Fibroblast of lung (primary cell): Measurements from ENCODE around the gene CST8. TPM values are rescaled to one million over a fixed set of nuclear protein-coding genes. Genes with fewer than 3 reads are reported as not detected.

Experiments used
- DNase-seq, 2 donors: peaks; one replicate each; pipeline versions ENCODE4 v3.0.0 to v3.0.0-alpha.2; 2010; ENCODE audit warnings: low read depth in 2 of 2
- H2AFZ ChIP-seq: 2 replicates; pipeline ENCODE4 v1.5.1; 2012; ENCODE audit warnings: low read length, control low read depth, inconsistent platforms
- H3K27ac ChIP-seq: 2 replicates; pipeline ENCODE4 v1.5.1; 2011; ENCODE audit warnings: low read length, control low read depth; ENCODE audit not compliant: insufficient read depth
- H3K27me3 ChIP-seq: 2 replicates; pipeline ENCODE4 v1.5.1; 2011; ENCODE audit warnings: mild to moderate bottlenecking, low read length; ENCODE audit not compliant: control insufficient read depth, insufficient read depth
- H3K36me3 ChIP-seq: 2 replicates; pipeline ENCODE4 v1.5.1; 2011; ENCODE audit warnings: low read length; ENCODE audit not compliant: control insufficient read depth, insufficient read depth
- H3K4me1 ChIP-seq: 2 replicates; pipeline ENCODE4 v1.5.1; 2011; ENCODE audit warnings: low read length; ENCODE audit not compliant: control insufficient read depth, insufficient read depth; ENCODE audit errors: extremely low read depth
- H3K4me2 ChIP-seq: 2 replicates; pipeline ENCODE4 v1.5.1; 2011; ENCODE audit warnings: low read length, control low read depth; ENCODE audit not compliant: insufficient read depth; ENCODE audit errors: extremely low read depth
- H3K4me3 ChIP-seq, 4 experiments: fragments of 200-600 bp in 1 of 4; sonication (generic) in 1 of 4; replicated peaks in 1 of 4; 2 replicates each; pipeline ENCODE4 v1.5.1; 2011 to 2016; ENCODE audit warnings: low read length in 4 of 4, low read depth in 3 of 4, mild to moderate bottlenecking in 3 of 4, control low read depth in 2 of 4, inconsistent platforms in 1 of 4, mixed read lengths in 1 of 4; ENCODE audit not compliant: insufficient read depth in 1 of 4; ENCODE audit errors: control extremely low read depth in 1 of 4
- H3K79me2 ChIP-seq: 2 replicates; pipeline ENCODE4 v1.5.1; 2012; ENCODE audit warnings: mild to moderate bottlenecking, low read length, inconsistent platforms; ENCODE audit not compliant: control insufficient read depth, insufficient read depth
- H3K9ac ChIP-seq: 2 replicates; pipeline ENCODE4 v1.5.1; 2011; ENCODE audit warnings: mild to moderate bottlenecking, low read length, control low read depth; ENCODE audit not compliant: insufficient read depth
- H3K9me3 ChIP-seq: 2 replicates; pipeline ENCODE4 v1.5.1; 2012; ENCODE audit warnings: low read depth, low read length; ENCODE audit not compliant: control insufficient read depth, insufficient read depth
- H4K20me1 ChIP-seq: 2 replicates; pipeline ENCODE4 v1.5.1; 2011; ENCODE audit warnings: low read length; ENCODE audit not compliant: control insufficient read depth, insufficient read depth; ENCODE audit errors: extremely low read depth
- EZH2 ChIP-seq: IDR thresholded peaks from 2 replicates; pipeline ENCODE4 v1.5.1; 2012; ENCODE audit warnings: low read length, control low read depth, mild to moderate bottlenecking; ENCODE audit errors: missing control alignments
- polyA plus RNA-seq, 2 donors: library from polyadenylated mRNA; depleted of rRNA in 1 of 2; stranded (reverse) in 1 of 2; unstranded in 1 of 2; fragments of >200 nt; gene quantifications; 2 replicates each; pipeline ENCODE4 v1.2.1, GENCODE V29; 2011 to 2012; ENCODE audit warnings: missing spikeins in 1 of 2
- total RNA-seq: library from RNA; depleted of rRNA; stranded (reverse); fragments of >200 nt; gene quantifications from 2 replicates; pipeline ENCODE4 v1.2.1, GENCODE V29; 2014
- TF ChIP-seq, protein P1 (sequence below), 2 donors: IDR thresholded peaks in 1 of 2; conservative IDR thresholded peaks in 1 of 2; 1 replicate in 1 of 2; 2 replicates in 1 of 2; pipeline ENCODE4 v1.5.1; 2011 to 2012; ENCODE audit warnings: low read length in 2 of 2, control low read depth in 1 of 2, inconsistent platforms in 1 of 2, low read depth in 1 of 2, mild to moderate bottlenecking in 1 of 2

Gene CST8
- total and polyA plus RNA-seq, 2 donors (not counting 1 experiment from before 2014, with no cell fraction given): not detected

DNA sequence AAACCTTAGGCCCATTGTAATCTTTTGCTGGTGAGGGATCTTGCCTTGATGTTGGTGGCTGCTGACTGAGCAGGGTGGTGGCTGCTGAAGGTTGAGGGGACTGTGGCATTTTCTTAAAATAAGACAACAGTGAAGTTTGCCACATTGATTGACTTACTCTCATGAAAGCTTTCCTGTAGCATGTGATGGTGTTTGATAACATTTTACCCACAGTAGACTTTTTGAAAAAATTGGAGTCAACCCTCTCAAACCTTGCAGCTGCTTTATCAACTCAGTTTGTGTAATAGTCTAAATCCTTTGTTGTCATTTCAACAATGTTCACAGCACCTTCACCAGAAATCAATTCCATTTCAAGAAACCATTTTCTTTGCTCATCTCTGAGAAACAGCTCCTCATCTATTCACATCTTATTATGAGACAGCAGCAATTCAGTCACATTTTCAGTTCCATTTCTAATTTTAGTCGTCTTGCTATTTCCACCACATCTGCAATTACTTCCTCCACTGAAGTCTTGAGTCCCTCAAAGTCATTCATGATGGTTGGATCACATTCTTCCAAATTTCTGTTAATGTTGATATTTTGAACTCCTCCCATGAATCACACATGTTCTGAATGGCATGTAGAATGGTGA, 40.1 kb downstream of the CST8 start:
- Histone ChIP-seq H3K79me2 (no peaks in the 10 kb centered on the region), H4K20me1 (no peaks in the 10 kb centered on the region), H3K4me2 (no peak overlapping the region), H3K27me3 (no peaks in the 10 kb centered on the region), H3K4me1 (no peaks in the 10 kb centered on the region), H3K27ac (no peak overlapping the region), H2AFZ (no peak overlapping the region), H3K4me3 (no peak overlapping the region), H3K9ac (no peak overlapping the region), H3K9me3 (no peaks in the 10 kb centered on the region), H3K36me3 (no peaks in the 10 kb centered on the region)
- no peak for DNase-seq
- TF ChIP-seq EZH2: no peak
- TF ChIP-seq, protein P1, sequence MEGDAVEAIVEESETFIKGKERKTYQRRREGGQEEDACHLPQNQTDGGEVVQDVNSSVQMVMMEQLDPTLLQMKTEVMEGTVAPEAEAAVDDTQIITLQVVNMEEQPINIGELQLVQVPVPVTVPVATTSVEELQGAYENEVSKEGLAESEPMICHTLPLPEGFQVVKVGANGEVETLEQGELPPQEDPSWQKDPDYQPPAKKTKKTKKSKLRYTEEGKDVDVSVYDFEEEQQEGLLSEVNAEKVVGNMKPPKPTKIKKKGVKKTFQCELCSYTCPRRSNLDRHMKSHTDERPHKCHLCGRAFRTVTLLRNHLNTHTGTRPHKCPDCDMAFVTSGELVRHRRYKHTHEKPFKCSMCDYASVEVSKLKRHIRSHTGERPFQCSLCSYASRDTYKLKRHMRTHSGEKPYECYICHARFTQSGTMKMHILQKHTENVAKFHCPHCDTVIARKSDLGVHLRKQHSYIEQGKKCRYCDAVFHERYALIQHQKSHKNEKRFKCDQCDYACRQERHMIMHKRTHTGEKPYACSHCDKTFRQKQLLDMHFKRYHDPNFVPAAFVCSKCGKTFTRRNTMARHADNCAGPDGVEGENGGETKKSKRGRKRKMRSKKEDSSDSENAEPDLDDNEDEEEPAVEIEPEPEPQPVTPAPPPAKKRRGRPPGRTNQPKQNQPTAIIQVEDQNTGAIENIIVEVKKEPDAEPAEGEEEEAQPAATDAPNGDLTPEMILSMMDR (conservative IDR thresholded peaks at IDR 0.05 in 1 of 2, IDR thresholded peaks at IDR 0.05 in 1 of 2; ENCODE audit: low read depth in 1 of 2, low read length in 2 of 2): no peak

- Histone ChIP-seq H3K79me2 (no peaks in the 10 kb centered on the region), H3K4me1 (no peaks in the 10 kb centered on the region), H3K4me3 (no peak overlapping the region), H3K9ac (no peak overlapping the region), H3K36me3 (no peaks in the 10 kb centered on the region), H2AFZ (no peak overlapping the region), H3K27me3 (no peaks in the 10 kb centered on the region), H4K20me1 (no peaks in the 10 kb centered on the region), H3K9me3 (no peaks in the 10 kb centered on the region), H3K27ac (no peak overlapping the region), H3K4me2 (no peak overlapping the region)
- TF ChIP-seq EZH2: no peak
- TF ChIP-seq, protein P1 (conservative IDR thresholded peaks at IDR 0.05 in 1 of 2, IDR thresholded peaks at IDR 0.05 in 1 of 2; ENCODE audit: low read depth in 1 of 2, low read length in 2 of 2): no peak
- no peak for DNase-seq
Measured at GRCh38 chr20:23532533-23532932, 41.6 kb downstream of the CST8 start.

DNA sequence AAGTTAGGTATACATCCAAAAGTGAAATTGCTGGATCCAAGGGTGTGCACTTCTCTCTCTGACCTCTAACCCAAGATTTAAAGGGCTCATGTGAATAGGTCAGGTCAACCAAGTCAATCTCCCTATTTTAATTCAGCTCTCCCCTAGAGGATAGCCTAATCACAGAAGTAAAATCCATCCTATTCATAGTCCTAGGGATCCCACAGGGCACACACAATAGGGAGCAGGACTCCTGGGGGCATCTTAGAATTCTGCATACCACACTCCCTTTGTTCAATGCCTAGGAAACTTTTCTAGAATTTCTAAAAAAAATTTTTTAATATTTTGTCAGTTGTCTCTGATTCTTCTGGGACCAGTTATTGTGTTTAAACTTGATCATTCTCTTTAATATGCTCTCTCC, 42.2 kb downstream of the CST8 start:
- Histone ChIP-seq H3K27me3 (no peaks in the 10 kb centered on the region), H4K20me1 (no peaks in the 10 kb centered on the region), H3K36me3 (no peaks in the 10 kb centered on the region), H3K27ac (no peak overlapping the region), H3K9ac (no peak overlapping the region), H3K4me3 (no peak overlapping the region), H2AFZ (no peak overlapping the region), H3K9me3 (no peaks in the 10 kb centered on the region), H3K4me2 (no peak overlapping the region), H3K4me1 (no peaks in the 10 kb centered on the region), H3K79me2 (no peaks in the 10 kb centered on the region)
- TF ChIP-seq, protein P1 (conservative IDR thresholded peaks at IDR 0.05 in 1 of 2, IDR thresholded peaks at IDR 0.05 in 1 of 2; ENCODE audit: low read depth in 1 of 2, low read length in 2 of 2): no peak
- no peak for TF ChIP-seq EZH2
- no peak for DNase-seq
